Glutamatergic neuron (in vitro differentiated cells): Measurements from ENCODE around the gene CIC. TPM values are rescaled to one million over a fixed set of nuclear protein-coding genes. Genes with fewer than 3 reads are reported as not detected.

Source experiments
- DNase-seq: peaks from one replicate; pipeline ENCODE4 v3.0.0; 2022
- H3K27ac Mint-ChIP-seq: one replicate; pipeline ENCODE4 v1.8.0; 2020; ENCODE audit warnings: mild to moderate bottlenecking, mixed read lengths, inconsistent platforms; ENCODE audit not compliant: unreplicated experiment
- H3K27me3 Mint-ChIP-seq: one replicate; pipeline ENCODE4 v1.8.0; 2020; ENCODE audit warnings: mild to moderate bottlenecking, moderate library complexity, mixed read lengths, inconsistent platforms; ENCODE audit not compliant: unreplicated experiment
- H3K36me3 Mint-ChIP-seq: one replicate; pipeline ENCODE4 v1.8.0; 2020; ENCODE audit warnings: mild to moderate bottlenecking, mixed read lengths, inconsistent platforms; ENCODE audit not compliant: unreplicated experiment
- H3K4me1 Mint-ChIP-seq: one replicate; pipeline ENCODE4 v1.8.0; 2020; ENCODE audit warnings: mild to moderate bottlenecking, low read depth, mixed read lengths, inconsistent platforms; ENCODE audit not compliant: unreplicated experiment
- H3K4me3 Mint-ChIP-seq: one replicate; pipeline ENCODE4 v1.8.0; 2020; ENCODE audit warnings: mild to moderate bottlenecking, mixed read lengths, inconsistent platforms; ENCODE audit not compliant: unreplicated experiment
- H3K9me3 Mint-ChIP-seq: one replicate; pipeline ENCODE4 v1.8.0; 2020; ENCODE audit warnings: mild to moderate bottlenecking, moderate library complexity, mixed read lengths, inconsistent platforms; ENCODE audit not compliant: unreplicated experiment
- total RNA-seq: library from RNA; stranded (reverse); fragmentation: NEBNext Ultra II Directional; extraction: Animal tissue kit (Norgen Biotek cat#: 25700); gene quantifications from one replicate; pipeline ENCODE4 v1.2.1, GENCODE V29; 2021; ENCODE audit not compliant: unreplicated experiment
- TF ChIP-seq, protein P1 (sequence below): fragments of 200-600 bp; sonication (generic); IDR thresholded peaks from one replicate; pipeline ENCODE4 v1.5.0; 2021; ENCODE audit not compliant: partially characterized antibody, unreplicated experiment

Gene CIC
- total RNA-seq, 1 donor from 2014 or later: 150 TPM

DNA sequence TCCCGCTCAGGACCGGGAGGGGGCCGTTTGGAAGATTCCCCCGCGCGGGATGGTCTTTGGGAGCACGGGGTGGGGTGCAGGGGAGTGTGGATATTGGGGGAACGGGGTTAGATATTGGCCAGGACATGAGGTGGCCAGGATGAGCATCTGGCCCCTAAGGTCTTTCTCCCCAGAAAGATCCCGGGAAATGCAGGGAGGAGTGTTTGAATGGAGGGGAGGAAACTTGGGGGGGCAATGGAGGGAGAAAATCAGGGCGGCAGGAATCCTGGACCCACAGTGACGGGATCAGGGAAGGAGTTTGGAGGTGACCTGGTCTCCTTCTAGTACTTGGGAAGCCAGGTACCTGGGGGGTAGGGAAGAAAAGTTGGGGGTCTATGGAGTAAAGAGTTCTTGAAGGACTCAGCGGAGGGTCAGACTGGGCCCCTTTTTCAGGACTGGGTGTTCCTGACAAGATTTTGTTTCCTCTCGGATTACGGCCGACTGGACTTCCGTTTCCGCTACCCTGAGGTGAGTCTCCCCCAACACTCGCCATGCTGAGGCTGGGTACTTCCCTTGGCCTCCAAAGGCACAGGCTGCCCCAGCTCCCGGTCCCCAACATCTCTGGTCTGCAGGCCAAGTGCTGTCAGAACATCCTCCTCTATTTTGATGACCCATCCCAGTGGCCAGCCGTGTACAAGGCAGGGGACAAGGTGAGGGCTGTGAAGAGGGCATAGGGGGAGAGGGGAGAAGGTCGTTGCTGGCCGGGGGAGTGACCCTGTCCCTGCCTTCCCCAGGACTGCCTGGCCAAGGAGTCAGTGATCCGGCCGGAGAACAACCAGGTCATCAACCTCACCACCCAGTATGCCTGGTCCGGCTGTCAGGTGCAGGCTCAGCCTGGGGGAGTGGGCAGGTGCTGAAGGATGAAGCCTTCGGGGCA is 45.0 kb downstream of the CIC start:
- TF ChIP-seq, protein P1, sequence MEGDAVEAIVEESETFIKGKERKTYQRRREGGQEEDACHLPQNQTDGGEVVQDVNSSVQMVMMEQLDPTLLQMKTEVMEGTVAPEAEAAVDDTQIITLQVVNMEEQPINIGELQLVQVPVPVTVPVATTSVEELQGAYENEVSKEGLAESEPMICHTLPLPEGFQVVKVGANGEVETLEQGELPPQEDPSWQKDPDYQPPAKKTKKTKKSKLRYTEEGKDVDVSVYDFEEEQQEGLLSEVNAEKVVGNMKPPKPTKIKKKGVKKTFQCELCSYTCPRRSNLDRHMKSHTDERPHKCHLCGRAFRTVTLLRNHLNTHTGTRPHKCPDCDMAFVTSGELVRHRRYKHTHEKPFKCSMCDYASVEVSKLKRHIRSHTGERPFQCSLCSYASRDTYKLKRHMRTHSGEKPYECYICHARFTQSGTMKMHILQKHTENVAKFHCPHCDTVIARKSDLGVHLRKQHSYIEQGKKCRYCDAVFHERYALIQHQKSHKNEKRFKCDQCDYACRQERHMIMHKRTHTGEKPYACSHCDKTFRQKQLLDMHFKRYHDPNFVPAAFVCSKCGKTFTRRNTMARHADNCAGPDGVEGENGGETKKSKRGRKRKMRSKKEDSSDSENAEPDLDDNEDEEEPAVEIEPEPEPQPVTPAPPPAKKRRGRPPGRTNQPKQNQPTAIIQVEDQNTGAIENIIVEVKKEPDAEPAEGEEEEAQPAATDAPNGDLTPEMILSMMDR: no peak
- H3K36me3 Mint-ChIP-seq: no peaks in the 10 kb centered on the region
- H3K27ac Mint-ChIP-seq: no peak overlapping the region
- DNase-seq: no peak
- H3K27me3 Mint-ChIP-seq: peaks cover 6% of the 10 kb centered on the region
- H3K9me3 Mint-ChIP-seq: peaks cover 12% of the 10 kb centered on the region
- H3K4me3 Mint-ChIP-seq: peak overlapping the region; percentile 73
- H3K4me1 Mint-ChIP-seq: peaks cover 10% of the 10 kb centered on the region

- Mint-ChIP-seq H3K4me3 (peak overlapping the region; percentile 59), H3K36me3 (no peaks in the 10 kb centered on the region), H3K27me3 (peaks cover 6% of the 10 kb centered on the region), H3K9me3 (peaks cover 13% of the 10 kb centered on the region), H3K27ac (no peak overlapping the region), H3K4me1 (peaks cover 10% of the 10 kb centered on the region)
- DNase-seq: no peak
- TF ChIP-seq, protein P1: no peak
Measured at GRCh38 chr19:42315024-42315423, 46.0 kb downstream of the CIC start.

- Mint-ChIP-seq H3K36me3 (no peaks in the 10 kb centered on the region), H3K27ac (peak overlapping the region; percentile 44), H3K27me3 (peaks cover 7% of the 10 kb centered on the region), H3K9me3 (peaks cover 13% of the 10 kb centered on the region), H3K4me3 (peak overlapping the region; percentile 22), H3K4me1 (peaks cover 10% of the 10 kb centered on the region)
- TF ChIP-seq, protein P1: no peak
- DNase-seq: no peak
Measured at GRCh38 chr19:42316223-42317211, 47.5 kb downstream of the CIC start.

- peaks cover 9% of the 10 kb centered on the region for H3K4me1 Mint-ChIP-seq
- peaks cover 10% of the 10 kb centered on the region for H3K9me3 Mint-ChIP-seq
- DNase-seq: no peak
- peak overlapping the region; percentile 25 for H3K27ac Mint-ChIP-seq
- H3K36me3 Mint-ChIP-seq: no peaks in the 10 kb centered on the region
- TF ChIP-seq, protein P1: no peak
- peak overlapping the region; percentile 41 for H3K4me3 Mint-ChIP-seq
- peaks cover 6% of the 10 kb centered on the region for H3K27me3 Mint-ChIP-seq
Measured at GRCh38 chr19:42317535-42317934, 48.5 kb downstream of the CIC start.
